ENCODE measurements around the gene TCTN2.

- TF ChIP-seq RAD21 (conservative IDR thresholded peaks at IDR 0.05) (peak; percentile 17), EP300 (conservative IDR thresholded peaks at IDR 0.05; ENCODE audit: poor library complexity, severe bottlenecking) (no peak), TAF1 (IDR thresholded peaks at IDR 0.05; ENCODE audit: low read depth) (no peak), EZH2 (IDR thresholded peaks at IDR 0.05; ENCODE audit: borderline replicate concordance, insufficient read depth, low read length, poor library complexity, severe bottlenecking) (no peak), CTCF (IDR thresholded peaks at IDR 0.05; ENCODE audit: poor library complexity, severe bottlenecking) (no peak), REST (IDR thresholded peaks at IDR 0.05; ENCODE audit: borderline replicate concordance) (peak; percentile 44), POLR2AphosphoS5 (IDR thresholded peaks at IDR 0.05) (peak; percentile 78), SMC3 (conservative IDR thresholded peaks at IDR 0.05; ENCODE audit: poor library complexity) (no peak)
Measured at GRCh38 chr12:123670882-123671728, at the start of gene TCTN2.
